PC-3 (cell line): Measurements from ENCODE around the gene PRR12.

Experiments used
- EZH2 ChIP-seq: fragments of 300-600 bp; sonication (generic); IDR thresholded peaks from one replicate; pipeline ENCODE4 v1.6.1; 2017; ENCODE audit warnings: antibody characterized with exemption, mild to moderate bottlenecking, low read length; ENCODE audit not compliant: unreplicated experiment
- TF ChIP-seq, protein P1 (sequence below): fragments of 300-600 bp; sonication (generic); conservative IDR thresholded peaks from 2 replicates; pipeline ENCODE4 v1.5.1; 2017; ENCODE audit warnings: antibody characterized with exemption, low read depth, mild to moderate bottlenecking, low read length

DNA sequence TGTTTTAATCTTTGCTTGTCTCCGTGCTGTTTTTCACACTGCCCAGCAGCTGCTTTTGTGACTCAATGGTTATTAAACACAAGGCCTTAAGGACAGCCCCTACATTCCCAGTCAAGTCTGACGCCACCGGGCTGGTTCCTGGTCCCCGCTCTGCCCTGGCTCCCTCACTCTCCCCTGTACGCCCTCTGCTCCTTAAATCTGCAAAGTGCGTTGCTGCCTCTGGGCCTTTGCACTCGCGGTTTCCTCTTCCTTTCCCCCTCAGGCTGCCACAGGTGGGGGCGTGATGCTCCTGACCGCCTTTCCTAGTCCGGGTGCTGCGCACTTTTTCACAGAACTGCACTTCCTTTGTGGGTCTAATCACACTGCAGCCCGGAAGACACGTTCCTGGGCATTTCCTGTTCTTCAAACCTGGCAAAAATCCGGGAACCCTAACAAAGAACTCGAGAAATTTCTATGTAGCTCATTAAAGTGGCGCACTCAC is 36.2 kb upstream of the PRR12 start:
- TF ChIP-seq, protein P1, sequence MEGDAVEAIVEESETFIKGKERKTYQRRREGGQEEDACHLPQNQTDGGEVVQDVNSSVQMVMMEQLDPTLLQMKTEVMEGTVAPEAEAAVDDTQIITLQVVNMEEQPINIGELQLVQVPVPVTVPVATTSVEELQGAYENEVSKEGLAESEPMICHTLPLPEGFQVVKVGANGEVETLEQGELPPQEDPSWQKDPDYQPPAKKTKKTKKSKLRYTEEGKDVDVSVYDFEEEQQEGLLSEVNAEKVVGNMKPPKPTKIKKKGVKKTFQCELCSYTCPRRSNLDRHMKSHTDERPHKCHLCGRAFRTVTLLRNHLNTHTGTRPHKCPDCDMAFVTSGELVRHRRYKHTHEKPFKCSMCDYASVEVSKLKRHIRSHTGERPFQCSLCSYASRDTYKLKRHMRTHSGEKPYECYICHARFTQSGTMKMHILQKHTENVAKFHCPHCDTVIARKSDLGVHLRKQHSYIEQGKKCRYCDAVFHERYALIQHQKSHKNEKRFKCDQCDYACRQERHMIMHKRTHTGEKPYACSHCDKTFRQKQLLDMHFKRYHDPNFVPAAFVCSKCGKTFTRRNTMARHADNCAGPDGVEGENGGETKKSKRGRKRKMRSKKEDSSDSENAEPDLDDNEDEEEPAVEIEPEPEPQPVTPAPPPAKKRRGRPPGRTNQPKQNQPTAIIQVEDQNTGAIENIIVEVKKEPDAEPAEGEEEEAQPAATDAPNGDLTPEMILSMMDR = no peak
- no peak for TF ChIP-seq EZH2
